Bronchial epithelial cell (primary cell): ENCODE results near the gene RAB3IL1. TPM values are rescaled to one million over a fixed set of nuclear protein-coding genes. Genes with fewer than 3 reads are reported as not detected.
A peak's percentile ranks its signal among the peaks of the same experiment; 100 is the strongest.

Experiments used
- DNase-seq: peaks from one replicate; pipeline ENCODE4 v3.0.0-alpha.2; 2010; ENCODE audit warnings: low read depth
- FAIRE-seq: peaks from 2 replicates; lab custom pipeline; 2011; peaks lifted over from hg19 to GRCh38; lab: Jason Lieb, UNC
- H3K27me3 ChIP-seq: 2 replicates; pipeline ENCODE4 v1.5.1; 2011; ENCODE audit warnings: low read length; ENCODE audit not compliant: control insufficient read depth, insufficient read depth
- H3K36me3 ChIP-seq: 2 replicates; pipeline ENCODE4 v1.5.1; 2011; ENCODE audit warnings: low read length; ENCODE audit not compliant: control insufficient read depth, insufficient read depth
- H3K4me3 ChIP-seq: 2 replicates; pipeline ENCODE4 v1.5.1; 2011; ENCODE audit warnings: mild to moderate bottlenecking, low read depth, low read length, control low read depth
- CTCF ChIP-seq: IDR thresholded peaks from 2 replicates; pipeline ENCODE4 v1.5.1; 2011; ENCODE audit warnings: mild to moderate bottlenecking, moderate library complexity, low read length, control low read depth, inconsistent platforms; ENCODE audit not compliant: insufficient read depth, severe bottlenecking
- total RNA-seq: library from RNA; depleted of rRNA; stranded (reverse); fragments of >200 nt; gene quantifications from 2 replicates; pipeline ENCODE4 v1.2.1, GENCODE V29; 2014

RAB3IL1 gene
- total RNA-seq, 1 donor from 2014 or later, result 1.1 TPM

GRCh38 chr11:61962213-61963015 lies 45.0 kb upstream of the RAB3IL1 start:
- FAIRE-seq (no peak), DNase-seq (no peak)
- Histone ChIP-seq H3K27me3 (no peaks in the 10 kb centered on the region), H3K36me3 (peaks cover 11% of the 10 kb centered on the region), H3K4me3 (no peak overlapping the region)
- no peak for TF ChIP-seq CTCF

GRCh38 chr11:61961570-61962212 lies 44.3 kb upstream of the RAB3IL1 start:
- Histone ChIP-seq H3K27me3 (no peaks in the 10 kb centered on the region), H3K36me3 (peaks cover 10% of the 10 kb centered on the region), H3K4me3 (no peak overlapping the region)
- no peak for FAIRE-seq
- no peak for TF ChIP-seq CTCF
- no peak for DNase-seq

GRCh38 chr11:61960532-61960931 lies 43.2 kb upstream of the RAB3IL1 start:
- H3K4me3 ChIP-seq, result no peak overlapping the region
- H3K27me3 ChIP-seq, result no peaks in the 10 kb centered on the region
- DNase-seq (no peak), FAIRE-seq (no peak)
- no peak for TF ChIP-seq CTCF
- peaks cover 5% of the 10 kb centered on the region for H3K36me3 ChIP-seq

GRCh38 chr11:61959678-61960077 lies 42.3 kb upstream of the RAB3IL1 start:
- no peak for TF ChIP-seq CTCF
- FAIRE-seq, result no peak
- no peak for DNase-seq
- Histone ChIP-seq H3K27me3 (no peaks in the 10 kb centered on the region), H3K4me3 (no peak overlapping the region), H3K36me3 (peaks cover 2% of the 10 kb centered on the region)

- no peak for FAIRE-seq
- peaks cover 2% of the 10 kb centered on the region for H3K36me3 ChIP-seq
Measured at GRCh38 chr11:61959114-61959513, 41.7 kb upstream of the RAB3IL1 start.

More at GRCh38 chr11:61959114-61959513, 41.7 kb upstream of the RAB3IL1 start:
- TF ChIP-seq CTCF, result peak; percentile 14
- DNase-seq, result peak; percentile 79
- Histone ChIP-seq H3K27me3 (no peaks in the 10 kb centered on the region), H3K4me3 (no peak overlapping the region)
